NCI-H2107 (cell line): ENCODE data around the gene LRRC8B.
A peak's percentile ranks its signal among the peaks of the same experiment; 100 is the strongest.
"Not testable (repeated sequence)": the region's sequence is repeated elsewhere in the genome, so short reads cannot be mapped to it uniquely, and the experiment has no call there.

Source experiments
- DNase-seq: peaks from one replicate; lab custom pipeline; 2025; lab: John Stamatoyannopoulos, UW

The LRRC8B gene

GRCh38 chr1:89524369-89525168 lies at the start of gene LRRC8B:
TSS of gene LRRC8B (plus strand) at chr1:89524829. CDS start at chr1:89582651, 57,822 bp downstream.
- peak; percentile 94 for DNase-seq

- no peak for DNase-seq
Measured at GRCh38 chr1:89475269-89475668, 49.4 kb upstream of the LRRC8B start.

- no peak for DNase-seq
Measured at GRCh38 chr1:89476072-89476471, 48.6 kb upstream of the LRRC8B start.

DNA sequence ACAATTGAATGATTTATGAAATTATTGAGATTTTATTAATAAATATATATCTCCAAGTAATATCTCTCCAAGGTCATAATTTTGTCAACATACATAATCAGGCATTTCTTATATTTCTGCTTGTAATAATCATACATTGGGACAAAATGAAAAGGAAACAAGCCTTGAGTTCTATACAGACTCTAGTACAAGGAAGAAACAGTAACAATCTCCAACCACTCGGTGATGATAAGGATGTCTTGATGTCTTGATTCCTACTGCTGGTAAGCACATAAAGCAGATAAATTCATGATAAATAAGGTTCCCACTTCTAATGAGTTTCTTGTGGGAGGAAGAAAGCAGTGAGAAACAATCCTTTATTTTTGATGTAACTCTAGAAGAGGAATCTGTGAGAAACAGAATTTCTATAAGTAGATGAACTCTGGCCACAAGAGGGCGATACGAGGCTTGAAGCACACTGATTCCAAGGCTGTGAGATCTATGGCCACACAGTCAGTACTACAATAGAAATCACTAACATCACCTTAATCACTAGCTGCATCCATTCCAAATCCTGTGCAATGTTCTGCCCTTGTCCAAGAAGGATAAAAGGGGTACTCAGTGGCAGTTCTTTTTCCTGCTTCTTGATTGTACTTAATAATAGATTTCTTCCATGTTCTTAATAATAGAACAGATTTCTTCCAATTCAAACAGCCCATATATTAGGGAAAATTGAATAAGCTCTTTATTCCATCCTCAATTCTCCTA lies 41.4 kb upstream of the LRRC8B start:
- DNase-seq, result peak; percentile 76

GRCh38 chr1:89483757-89484077 lies 40.9 kb upstream of the LRRC8B start:
- no peak for DNase-seq

DNA sequence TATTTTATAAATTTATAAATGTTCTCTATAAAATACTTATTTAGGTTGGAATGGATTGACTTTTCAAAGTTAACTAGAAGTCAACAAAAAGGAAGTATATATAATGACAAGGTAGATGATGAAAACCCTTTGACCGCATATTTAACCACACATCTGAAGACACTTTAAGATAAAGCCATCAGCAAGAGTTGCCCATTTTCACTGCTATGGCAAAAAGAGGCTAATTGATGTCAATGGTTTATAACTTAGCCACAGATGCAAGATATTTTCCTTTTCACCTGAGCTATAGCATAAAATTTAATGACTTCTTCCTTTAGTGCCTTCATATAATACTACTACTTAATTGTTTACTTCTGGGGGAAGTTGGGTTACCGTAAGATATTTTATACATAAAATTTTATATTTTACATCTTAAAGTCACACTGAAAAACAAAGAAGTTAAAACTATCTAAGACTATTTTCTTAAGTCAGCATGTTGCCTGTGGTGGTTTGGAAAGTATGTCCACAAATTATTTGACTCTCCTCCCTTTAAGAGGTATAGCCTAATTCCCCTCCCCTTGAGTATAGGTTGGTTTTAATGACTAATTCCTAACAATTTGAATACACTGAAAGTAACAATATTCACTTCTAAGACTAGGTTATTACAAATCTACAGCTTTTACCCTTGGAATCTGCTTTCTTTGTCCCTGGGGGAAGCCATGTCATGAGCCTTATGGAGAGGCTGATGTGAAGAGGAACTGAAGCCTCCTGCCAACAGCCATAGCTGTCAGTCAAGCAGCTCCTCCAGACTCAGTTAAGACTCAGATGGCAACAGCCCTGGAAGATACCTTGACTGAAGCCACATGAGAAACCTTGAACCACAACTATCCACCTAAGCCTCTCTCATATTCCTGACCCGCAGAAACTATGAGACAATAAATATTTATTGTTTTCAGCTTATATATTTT lies 40.3 kb upstream of the LRRC8B start:
- DNase-seq, result no peak

GRCh38 chr1:89487972-89488371 lies 36.7 kb upstream of the LRRC8B start:
- no peak for DNase-seq

GRCh38 chr1:89489047-89489729 lies 35.4 kb upstream of the LRRC8B start:
- DNase-seq, result no peak

DNA sequence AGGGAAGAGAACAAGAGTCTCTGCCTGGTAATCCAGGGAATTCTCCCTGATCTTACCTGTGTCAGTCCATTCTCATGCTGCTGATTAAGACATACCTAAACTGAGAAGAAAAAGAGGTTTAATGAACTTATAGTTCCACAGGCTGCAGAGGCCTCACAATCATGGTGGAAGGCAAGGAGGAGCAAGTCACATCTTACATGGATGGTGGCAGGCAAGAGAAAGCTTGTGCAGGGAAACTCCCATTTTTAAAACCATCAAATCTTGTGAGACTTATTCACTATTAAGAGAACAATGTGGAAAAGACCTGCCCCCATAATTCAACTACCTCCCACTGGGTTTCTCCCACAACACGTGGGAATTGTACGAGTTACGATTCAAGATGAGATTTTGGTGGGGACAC lies 34.2 kb upstream of the LRRC8B start:
- DNase-seq, result no peak

DNA sequence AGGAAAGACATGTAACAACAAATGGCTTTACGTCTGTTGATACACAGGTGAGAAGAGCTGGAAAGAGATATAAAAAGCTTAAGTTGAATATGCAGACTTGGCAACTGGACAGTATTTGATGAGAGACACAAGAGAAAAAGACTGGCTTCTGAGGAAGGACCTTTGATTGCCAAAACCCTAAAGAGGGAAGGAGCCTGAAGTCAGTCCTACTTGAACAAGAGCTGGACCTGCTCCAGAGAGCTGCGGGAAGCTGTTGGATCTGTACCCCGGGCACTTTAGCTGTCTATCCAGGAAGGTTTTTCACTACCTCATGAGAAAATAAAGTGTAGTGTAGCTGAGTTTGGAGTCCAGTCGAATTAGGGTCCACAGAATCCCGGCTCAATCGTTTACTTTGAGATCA lies 25.3 kb upstream of the LRRC8B start:
- no peak for DNase-seq

GRCh38 chr1:89502042-89502441 lies 22.6 kb upstream of the LRRC8B start:
- no peak for DNase-seq

GRCh38 chr1:89502895-89503294 lies 21.7 kb upstream of the LRRC8B start:
- no peak for DNase-seq

GRCh38 chr1:89503690-89504089 lies 20.9 kb upstream of the LRRC8B start:
- DNase-seq, result no peak

GRCh38 chr1:89510061-89510460 lies 14.6 kb upstream of the LRRC8B start:
- DNase-seq, result not testable (repeated sequence)

GRCh38 chr1:89512996-89513720 lies 11.5 kb upstream of the LRRC8B start:
- no peak for DNase-seq

- DNase-seq, result no peak
Measured at GRCh38 chr1:89516055-89516454, 8.6 kb upstream of the LRRC8B start.

- no peak for DNase-seq
Measured at GRCh38 chr1:89518221-89518631, 6.4 kb upstream of the LRRC8B start.

- DNase-seq, result no peak
Measured at GRCh38 chr1:89519779-89520358, 4.8 kb upstream of the LRRC8B start.

- not testable (repeated sequence) for DNase-seq
Measured at GRCh38 chr1:89521977-89522376, 2.7 kb upstream of the LRRC8B start.

GRCh38 chr1:89523572-89524368 lies 859 bp upstream of the LRRC8B start:
- peak; percentile 43 for DNase-seq
